Measurements from ENCODE around the gene NIT1. TPM values are rescaled to one million over a fixed set of nuclear protein-coding genes. Genes with fewer than 3 reads are reported as not detected.
"Not testable (repeated sequence)": the region's sequence is repeated elsewhere in the genome, so short reads cannot be mapped to it uniquely, and the experiment has no call there.

Gene NIT1
- total and polyA plus RNA-seq, 2 experiments from 2014 or later: 64.6 to 65.9 TPM

DNA sequence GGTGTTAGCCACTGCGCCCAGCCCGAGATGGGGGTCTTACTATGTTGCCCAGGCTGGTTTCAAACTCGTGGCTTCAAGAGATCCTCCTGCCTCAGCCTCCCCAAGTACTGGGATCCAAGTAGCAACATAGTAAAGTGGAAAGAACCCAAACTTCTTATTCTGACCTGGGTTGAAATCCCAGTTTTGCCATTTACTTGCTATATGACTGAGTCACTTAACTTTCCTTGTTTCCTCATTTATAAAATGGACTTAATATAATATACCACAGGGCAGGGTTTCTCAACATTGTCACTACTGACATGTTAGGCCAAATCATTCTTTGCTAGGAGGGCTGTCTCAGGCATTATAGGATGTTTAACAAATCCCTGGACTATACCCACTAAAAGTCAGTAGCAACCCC lies 6.8 kb upstream of the NIT1 start:
- H3K4me1 ChIP-seq (ENCODE audit: low read depth): peaks cover 11% of the 10 kb centered on the region
- H3K27ac ChIP-seq: no peak overlapping the region
- DNase-seq (ENCODE audit: low read depth in 1 of 2, low spot score in 1 of 2): no peak
- no peak overlapping the region for H3K4me3 ChIP-seq
- no peaks in the 10 kb centered on the region for H3K27me3 ChIP-seq
- H3K9me3 ChIP-seq (ENCODE audit: low read depth): no peaks in the 10 kb centered on the region
- H3K36me3 ChIP-seq: no peaks in the 10 kb centered on the region
- TF ChIP-seq, protein P1, sequence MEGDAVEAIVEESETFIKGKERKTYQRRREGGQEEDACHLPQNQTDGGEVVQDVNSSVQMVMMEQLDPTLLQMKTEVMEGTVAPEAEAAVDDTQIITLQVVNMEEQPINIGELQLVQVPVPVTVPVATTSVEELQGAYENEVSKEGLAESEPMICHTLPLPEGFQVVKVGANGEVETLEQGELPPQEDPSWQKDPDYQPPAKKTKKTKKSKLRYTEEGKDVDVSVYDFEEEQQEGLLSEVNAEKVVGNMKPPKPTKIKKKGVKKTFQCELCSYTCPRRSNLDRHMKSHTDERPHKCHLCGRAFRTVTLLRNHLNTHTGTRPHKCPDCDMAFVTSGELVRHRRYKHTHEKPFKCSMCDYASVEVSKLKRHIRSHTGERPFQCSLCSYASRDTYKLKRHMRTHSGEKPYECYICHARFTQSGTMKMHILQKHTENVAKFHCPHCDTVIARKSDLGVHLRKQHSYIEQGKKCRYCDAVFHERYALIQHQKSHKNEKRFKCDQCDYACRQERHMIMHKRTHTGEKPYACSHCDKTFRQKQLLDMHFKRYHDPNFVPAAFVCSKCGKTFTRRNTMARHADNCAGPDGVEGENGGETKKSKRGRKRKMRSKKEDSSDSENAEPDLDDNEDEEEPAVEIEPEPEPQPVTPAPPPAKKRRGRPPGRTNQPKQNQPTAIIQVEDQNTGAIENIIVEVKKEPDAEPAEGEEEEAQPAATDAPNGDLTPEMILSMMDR (IDR thresholded peaks at IDR 0.05; ENCODE audit: low read depth, low read length): no peak

- Histone ChIP-seq H3K9me3 (ENCODE audit: low read depth) (no peaks in the 10 kb centered on the region), H3K27ac (no peak overlapping the region), H3K36me3 (no peaks in the 10 kb centered on the region), H3K27me3 (no peaks in the 10 kb centered on the region), H3K4me3 (no peak overlapping the region), H3K4me1 (ENCODE audit: low read depth) (peaks cover 11% of the 10 kb centered on the region)
- TF ChIP-seq, protein P1 (IDR thresholded peaks at IDR 0.05; ENCODE audit: low read depth, low read length): no peak
- no peak for DNase-seq (ENCODE audit: low read depth in 1 of 2, low spot score in 1 of 2)
Observed at GRCh38 chr1:161111527-161111926, 6.4 kb upstream of the NIT1 start.

DNA sequence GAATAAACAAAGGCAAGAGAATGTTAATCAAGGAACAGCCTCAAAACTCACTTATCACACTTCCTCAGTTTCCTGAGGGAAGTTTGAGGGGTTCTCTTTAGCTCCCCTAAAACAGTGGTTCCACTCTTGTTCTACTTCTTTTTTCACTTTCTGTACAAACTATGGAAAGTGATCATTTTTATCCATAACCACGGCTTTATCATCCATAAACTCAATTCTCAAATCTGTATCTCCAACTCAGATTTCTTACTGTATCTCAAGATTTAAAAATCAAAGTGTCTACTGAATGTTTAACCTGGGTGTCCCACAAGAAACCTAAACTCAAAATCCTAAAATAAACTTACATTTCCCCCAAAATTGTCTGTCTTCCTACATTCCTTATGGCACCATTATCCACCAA lies 4.0 kb upstream of the NIT1 start:
- Histone ChIP-seq H3K36me3 (no peaks in the 10 kb centered on the region), H3K9me3 (ENCODE audit: low read depth) (no peaks in the 10 kb centered on the region), H3K27ac (no peak overlapping the region), H3K27me3 (no peaks in the 10 kb centered on the region), H3K4me3 (no peak overlapping the region), H3K4me1 (ENCODE audit: low read depth) (peaks cover 20% of the 10 kb centered on the region)
- no peak for DNase-seq (ENCODE audit: low read depth in 1 of 2, low spot score in 1 of 2)
- TF ChIP-seq, protein P1 (IDR thresholded peaks at IDR 0.05; ENCODE audit: low read depth, low read length): no peak

GRCh38 chr1:161114556-161114955 lies 3.3 kb upstream of the NIT1 start:
- TF ChIP-seq, protein P1 (IDR thresholded peaks at IDR 0.05; ENCODE audit: low read depth, low read length): no peak
- H3K27ac ChIP-seq: no peak overlapping the region
- H3K36me3 ChIP-seq: no peaks in the 10 kb centered on the region
- no peak overlapping the region for H3K4me3 ChIP-seq
- H3K27me3 ChIP-seq: no peaks in the 10 kb centered on the region
- DNase-seq (ENCODE audit: low read depth in 1 of 2, low spot score in 1 of 2): no peak
- H3K4me1 ChIP-seq (ENCODE audit: low read depth): peaks cover 26% of the 10 kb centered on the region
- no peaks in the 10 kb centered on the region for H3K9me3 ChIP-seq (ENCODE audit: low read depth)

- TF ChIP-seq, protein P1 (IDR thresholded peaks at IDR 0.05; ENCODE audit: low read depth, low read length): no peak
- DNase-seq (ENCODE audit: low read depth in 1 of 2, low spot score in 1 of 2): peak in 1 of 2 donors; percentile 92
- peaks cover 26% of the 10 kb centered on the region for H3K4me1 ChIP-seq (ENCODE audit: low read depth)
- no peak overlapping the region for H3K27ac ChIP-seq
- peaks cover 2% of the 10 kb centered on the region for H3K36me3 ChIP-seq
- H3K27me3 ChIP-seq: no peaks in the 10 kb centered on the region
- H3K9me3 ChIP-seq (ENCODE audit: low read depth): no peaks in the 10 kb centered on the region
- no peak overlapping the region for H3K4me3 ChIP-seq
Observed at GRCh38 chr1:161115132-161115711, 2.7 kb upstream of the NIT1 start.

DNA sequence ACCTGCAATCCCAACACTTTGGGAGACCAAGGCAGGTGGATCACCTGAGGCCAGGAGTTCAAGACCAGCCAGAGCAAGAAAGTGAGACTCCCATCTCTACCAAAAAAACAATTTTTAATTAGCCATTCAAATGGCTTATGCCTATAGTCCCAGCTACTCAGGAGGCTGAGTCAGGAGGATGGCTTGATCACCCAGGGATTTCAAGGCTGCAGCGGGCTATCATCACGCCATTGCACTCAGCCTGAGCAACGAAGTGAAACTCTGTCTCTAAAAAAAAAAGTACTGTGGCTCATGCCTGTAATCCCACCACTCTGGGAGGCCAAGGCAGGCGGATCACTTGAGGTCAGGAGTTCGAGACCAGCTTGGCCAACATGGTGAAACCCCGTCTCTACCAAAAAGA lies 1.9 kb upstream of the NIT1 start:
- not testable (repeated sequence) for H3K27ac ChIP-seq
- peaks cover 26% of the 10 kb centered on the region for H3K4me1 ChIP-seq (ENCODE audit: low read depth)

More for the DNA sequence above, 1.9 kb upstream of the NIT1 start:
- not testable (repeated sequence) for H3K36me3 ChIP-seq; H3K27me3 ChIP-seq; DNase-seq (ENCODE audit: low read depth in 1 of 2, low spot score in 1 of 2); H3K9me3 ChIP-seq (ENCODE audit: low read depth); H3K4me3 ChIP-seq

Measured in cardiac muscle cell (in vitro differentiated cells and primary cell).